ENCODE results near the gene SFTPB.

The SFTPB gene

GRCh38 chr2:85702172-85702571 lies 34.2 kb upstream of the SFTPB start:
- no peak for DNase-seq

GRCh38 chr2:85699325-85699724 lies 31.3 kb upstream of the SFTPB start:
- DNase-seq: no peak

GRCh38 chr2:85698880-85699254 lies 30.9 kb upstream of the SFTPB start:
- no peak for DNase-seq

- DNase-seq: no peak
Measured at GRCh38 chr2:85698184-85698879, 30.3 kb upstream of the SFTPB start.

GRCh38 chr2:85697716-85698115 lies 29.7 kb upstream of the SFTPB start:
- no peak for DNase-seq

- no peak for DNase-seq
Measured at GRCh38 chr2:85697096-85697495, 29.1 kb upstream of the SFTPB start.

GRCh38 chr2:85695691-85696668 lies 28.0 kb upstream of the SFTPB start:
- DNase-seq: no peak

GRCh38 chr2:85695121-85695520 lies 27.1 kb upstream of the SFTPB start:
- DNase-seq: no peak

- no peak for DNase-seq
Measured at GRCh38 chr2:85694052-85695025, 26.3 kb upstream of the SFTPB start, which contains the start of gene GNLY. Gene GNLY (plus strand): TSS chr2:85694358. CDS start chr2:85694419, 61 bp downstream.

GRCh38 chr2:85692039-85692645 lies 24.1 kb upstream of the SFTPB start:
- DNase-seq: no peak

GRCh38 chr2:85690932-85691331 lies 22.9 kb upstream of the SFTPB start:
- no peak for DNase-seq

GRCh38 chr2:85684806-85685205 lies 16.8 kb upstream of the SFTPB start:
- DNase-seq: no peak

GRCh38 chr2:85684380-85684779 lies 16.4 kb upstream of the SFTPB start:
- no peak for DNase-seq

GRCh38 chr2:85682378-85682777 lies 14.4 kb upstream of the SFTPB start:
- DNase-seq: no peak

GRCh38 chr2:85681776-85682175 lies 13.8 kb upstream of the SFTPB start:
- no peak for DNase-seq

GRCh38 chr2:85681372-85681763 lies 13.4 kb upstream of the SFTPB start:
- no peak for DNase-seq

GRCh38 chr2:85680707-85681371 lies 12.8 kb upstream of the SFTPB start:
- DNase-seq: no peak

- peak; percentile 74 for DNase-seq
Measured at GRCh38 chr2:85678794-85679672, 11.0 kb upstream of the SFTPB start.

GRCh38 chr2:85678377-85678776 lies 10.4 kb upstream of the SFTPB start:
- DNase-seq: peak; percentile 61

GRCh38 chr2:85675866-85676548 lies 8.0 kb upstream of the SFTPB start:
- no peak for DNase-seq
